Parathyroid adenoma (tissue), 2 donors: ENCODE data around the gene PRKACG.

ENCODE experiments used
- H2AFZ ChIP-seq: fragments of 300-600 bp; sonication (generic); one replicate; pipeline ENCODE4 v1.7.0; 2017; ENCODE audit warnings: antibody characterized with exemption, mild to moderate bottlenecking
- H3K27ac ChIP-seq: fragments of 300-600 bp; sonication (generic); one replicate; pipeline ENCODE4 v1.7.0; 2017
- H3K27me3 ChIP-seq: fragments of 300-600 bp; sonication (generic); one replicate; pipeline ENCODE4 v1.7.0; 2017; ENCODE audit warnings: low read length; ENCODE audit not compliant: control insufficient read depth, insufficient read depth
- H3K36me3 ChIP-seq: fragments of 300-600 bp; sonication (generic); one replicate; pipeline ENCODE4 v1.7.0; 2017; ENCODE audit warnings: low read length; ENCODE audit not compliant: control insufficient read depth, insufficient read depth
- H3K4me1 ChIP-seq: fragments of 300-600 bp; sonication (generic); one replicate; pipeline ENCODE4 v1.7.0; 2017; ENCODE audit warnings: control low read depth
- H3K4me2 ChIP-seq: fragments of 300-600 bp; sonication (generic); one replicate; pipeline ENCODE4 v1.7.0; 2017; ENCODE audit warnings: low read length
- H3K4me3 ChIP-seq: fragments of 300-600 bp; sonication (generic); one replicate; pipeline ENCODE4 v1.7.0; 2017; ENCODE audit warnings: low read depth, low read length
- H3K79me2 ChIP-seq: fragments of 300-600 bp; sonication (generic); one replicate; pipeline ENCODE4 v1.7.0; 2017; ENCODE audit warnings: control low read depth
- H3K9ac ChIP-seq: fragments of 300-600 bp; sonication (generic); one replicate; pipeline ENCODE4 v1.7.0; 2017; ENCODE audit warnings: mild to moderate bottlenecking
- H3K9me3 ChIP-seq: fragments of 300-600 bp; sonication (generic); one replicate; pipeline ENCODE4 v1.7.0; 2017; ENCODE audit warnings: low read length; ENCODE audit not compliant: control insufficient read depth
- TF ChIP-seq, protein P1 (sequence below): fragments of 300-600 bp; sonication (generic); IDR thresholded peaks from one replicate; pipeline ENCODE4 v1.7.0; 2017; ENCODE audit warnings: antibody characterized with exemption, mild to moderate bottlenecking
- donor health status: primary hyperparathyroidism.

PRKACG gene

DNA sequence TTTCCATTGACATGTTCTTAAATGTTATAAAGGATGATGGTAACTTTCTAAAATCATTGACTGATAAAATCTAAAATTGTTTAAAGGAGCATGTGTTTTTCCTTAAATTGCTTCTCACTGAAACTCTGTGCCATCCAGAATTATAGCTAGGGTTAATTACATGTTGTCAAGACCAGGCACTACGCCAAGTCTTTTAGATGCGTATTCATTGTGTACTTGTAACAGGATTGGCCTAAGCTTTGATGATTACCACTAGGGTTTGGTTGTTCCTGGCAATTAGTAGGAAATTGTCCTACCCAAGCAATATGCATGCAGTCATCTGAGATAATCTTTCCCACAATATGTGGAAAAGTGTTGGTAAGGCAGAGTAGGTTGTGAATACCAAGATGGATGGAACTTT is 43.8 kb downstream of the PRKACG start:
- H3K9me3 ChIP-seq = no peaks in the 10 kb centered on the region
- H3K4me2 ChIP-seq = no peak overlapping the region
- TF ChIP-seq, protein P1, sequence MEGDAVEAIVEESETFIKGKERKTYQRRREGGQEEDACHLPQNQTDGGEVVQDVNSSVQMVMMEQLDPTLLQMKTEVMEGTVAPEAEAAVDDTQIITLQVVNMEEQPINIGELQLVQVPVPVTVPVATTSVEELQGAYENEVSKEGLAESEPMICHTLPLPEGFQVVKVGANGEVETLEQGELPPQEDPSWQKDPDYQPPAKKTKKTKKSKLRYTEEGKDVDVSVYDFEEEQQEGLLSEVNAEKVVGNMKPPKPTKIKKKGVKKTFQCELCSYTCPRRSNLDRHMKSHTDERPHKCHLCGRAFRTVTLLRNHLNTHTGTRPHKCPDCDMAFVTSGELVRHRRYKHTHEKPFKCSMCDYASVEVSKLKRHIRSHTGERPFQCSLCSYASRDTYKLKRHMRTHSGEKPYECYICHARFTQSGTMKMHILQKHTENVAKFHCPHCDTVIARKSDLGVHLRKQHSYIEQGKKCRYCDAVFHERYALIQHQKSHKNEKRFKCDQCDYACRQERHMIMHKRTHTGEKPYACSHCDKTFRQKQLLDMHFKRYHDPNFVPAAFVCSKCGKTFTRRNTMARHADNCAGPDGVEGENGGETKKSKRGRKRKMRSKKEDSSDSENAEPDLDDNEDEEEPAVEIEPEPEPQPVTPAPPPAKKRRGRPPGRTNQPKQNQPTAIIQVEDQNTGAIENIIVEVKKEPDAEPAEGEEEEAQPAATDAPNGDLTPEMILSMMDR = no peak
- no peak overlapping the region for H2AFZ ChIP-seq
- H3K36me3 ChIP-seq = no peaks in the 10 kb centered on the region
- no peak overlapping the region for H3K4me3 ChIP-seq
- H3K27ac ChIP-seq = no peak overlapping the region
- no peaks in the 10 kb centered on the region for H3K79me2 ChIP-seq
- no peak overlapping the region for H3K9ac ChIP-seq
- H3K4me1 ChIP-seq = no peaks in the 10 kb centered on the region
- H3K27me3 ChIP-seq = no peaks in the 10 kb centered on the region

DNA sequence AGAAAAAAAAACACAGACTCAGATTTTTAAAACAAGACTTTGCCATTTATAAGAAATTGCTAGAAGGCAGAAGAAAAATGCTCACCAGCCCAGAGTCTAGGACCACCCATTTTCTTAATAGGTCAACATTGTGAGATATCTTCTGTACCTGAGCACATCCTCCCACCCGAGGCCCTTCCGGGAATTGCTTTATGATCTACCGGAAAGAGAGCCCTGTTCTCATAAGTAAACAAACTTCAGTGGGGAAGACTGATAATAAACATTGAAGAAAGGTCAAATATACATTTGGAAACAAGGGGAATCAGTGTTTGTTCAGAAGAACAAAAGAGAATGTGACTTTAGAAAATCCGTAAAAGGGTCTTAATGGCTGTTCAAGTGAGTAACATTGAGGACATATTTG is 44.4 kb downstream of the PRKACG start:
- no peak overlapping the region for H3K4me2 ChIP-seq
- no peaks in the 10 kb centered on the region for H3K9me3 ChIP-seq
- no peaks in the 10 kb centered on the region for H3K27me3 ChIP-seq
- no peaks in the 10 kb centered on the region for H3K4me1 ChIP-seq
- no peak overlapping the region for H2AFZ ChIP-seq
- no peaks in the 10 kb centered on the region for H3K79me2 ChIP-seq
- no peaks in the 10 kb centered on the region for H3K36me3 ChIP-seq
- no peak overlapping the region for H3K4me3 ChIP-seq
- TF ChIP-seq, protein P1 = no peak
- no peak overlapping the region for H3K9ac ChIP-seq
- H3K27ac ChIP-seq = no peak overlapping the region

DNA sequence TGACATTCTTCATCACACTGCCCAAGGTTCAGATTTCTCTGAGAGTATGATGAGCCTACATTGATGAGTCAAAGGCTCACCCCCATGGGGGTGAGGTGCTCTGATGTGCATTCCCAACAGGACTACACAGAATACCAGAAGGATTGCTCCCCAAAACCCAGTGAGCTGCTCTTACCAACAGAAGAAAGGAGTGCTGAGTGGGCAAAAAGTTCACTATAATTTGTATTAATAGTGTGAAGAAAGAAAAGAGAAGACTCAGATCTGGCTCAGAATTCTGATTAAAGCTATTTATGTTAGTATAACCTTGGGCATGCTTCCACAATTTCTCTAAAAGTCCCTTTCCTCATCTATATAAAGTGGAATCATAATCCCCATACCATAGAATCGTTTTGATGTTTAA is 46.1 kb downstream of the PRKACG start:
- H3K79me2 ChIP-seq = no peaks in the 10 kb centered on the region
- H3K9me3 ChIP-seq = no peaks in the 10 kb centered on the region
- H3K36me3 ChIP-seq = no peaks in the 10 kb centered on the region
- H3K4me2 ChIP-seq = no peak overlapping the region
- no peak overlapping the region for H3K9ac ChIP-seq
- H3K4me1 ChIP-seq = no peaks in the 10 kb centered on the region
- H3K27ac ChIP-seq = no peak overlapping the region
- TF ChIP-seq, protein P1 = no peak
- H3K27me3 ChIP-seq = no peaks in the 10 kb centered on the region
- no peak overlapping the region for H3K4me3 ChIP-seq
- H2AFZ ChIP-seq = no peak overlapping the region

DNA sequence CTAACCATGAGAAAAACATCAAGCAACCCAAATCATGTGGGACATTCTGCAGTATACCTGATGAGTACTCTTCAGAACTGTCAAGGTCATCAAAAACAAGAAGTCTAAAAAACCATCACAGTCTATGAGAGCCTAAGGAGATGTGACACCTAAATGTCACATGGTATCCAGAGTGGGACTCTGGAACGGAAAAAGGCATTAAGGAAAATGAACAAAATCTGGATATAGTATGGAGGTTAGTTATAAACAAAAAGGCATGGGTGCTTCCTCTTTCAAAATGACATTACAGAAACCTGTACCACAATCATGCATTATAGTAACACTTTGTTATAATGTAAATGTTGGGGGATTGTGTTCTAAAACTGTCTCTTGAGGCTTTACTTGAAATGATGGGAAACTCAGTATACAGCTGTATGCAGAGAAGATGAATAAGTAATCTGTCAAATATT is 47.4 kb downstream of the PRKACG start:
- no peaks in the 10 kb centered on the region for H3K27me3 ChIP-seq
- H3K4me3 ChIP-seq = no peak overlapping the region
- H3K27ac ChIP-seq = no peak overlapping the region
- TF ChIP-seq, protein P1 = no peak
- H3K79me2 ChIP-seq = no peaks in the 10 kb centered on the region
- H2AFZ ChIP-seq = no peak overlapping the region
- no peaks in the 10 kb centered on the region for H3K9me3 ChIP-seq
- no peaks in the 10 kb centered on the region for H3K4me1 ChIP-seq
- H3K9ac ChIP-seq = no peak overlapping the region
- no peak overlapping the region for H3K4me2 ChIP-seq
- no peaks in the 10 kb centered on the region for H3K36me3 ChIP-seq

DNA sequence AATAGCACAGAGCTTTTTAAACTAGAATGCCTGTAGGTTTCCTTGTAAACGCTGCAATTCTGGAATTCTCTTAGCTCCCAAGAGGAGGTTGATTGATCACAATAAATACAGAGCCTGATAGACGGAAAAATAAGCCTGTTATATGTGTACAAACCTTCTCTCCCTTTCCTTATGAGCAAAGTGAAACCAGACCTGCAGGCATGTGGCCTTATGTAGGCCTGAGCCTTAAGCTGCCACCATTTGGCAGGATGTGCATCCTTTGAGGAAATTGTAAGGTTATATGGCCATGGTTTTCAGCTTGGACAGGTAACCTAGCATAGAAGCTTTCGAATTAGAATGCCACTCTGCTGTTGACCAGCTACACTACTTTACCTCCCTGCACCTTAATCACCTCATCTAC is 49.1 kb downstream of the PRKACG start:
- H3K9me3 ChIP-seq = no peaks in the 10 kb centered on the region
- no peaks in the 10 kb centered on the region for H3K79me2 ChIP-seq
- no peak overlapping the region for H2AFZ ChIP-seq
- H3K36me3 ChIP-seq = no peaks in the 10 kb centered on the region
- TF ChIP-seq, protein P1 = no peak
- H3K27me3 ChIP-seq = no peaks in the 10 kb centered on the region
- no peak overlapping the region for H3K4me3 ChIP-seq
- no peaks in the 10 kb centered on the region for H3K4me1 ChIP-seq
- H3K4me2 ChIP-seq = no peak overlapping the region
- H3K27ac ChIP-seq = no peak overlapping the region
- no peak overlapping the region for H3K9ac ChIP-seq
